CD4-positive, alpha-beta T cell (primary cell): ENCODE measurements around the gene FAM170B. TPM values are rescaled to one million over a fixed set of nuclear protein-coding genes. Genes with fewer than 3 reads are reported as not detected.

Source experiments
- ATAC-seq: fragments of 200-7000 bp; cut with Tn5 transposase; one replicate; pipeline ENCODE4 v1.10.0; 2022; ENCODE audit warnings: mild to moderate bottlenecking; ENCODE audit not compliant: poor library complexity
- CTCF ChIA-PET: fragments of 350-600 bp; sonication (Branson Sonifier 250); formaldehyde crosslinking; loops from one replicate; lab custom pipeline; 2021; ENCODE audit warnings: antibody characterized with exemption, inconsistent platforms; lab: Charles Lee
- POLR2A ChIA-PET: fragments of 350-600 bp; sonication (Branson Sonifier 250); formaldehyde crosslinking; loops from one replicate; lab custom pipeline; 2021; ENCODE audit warnings: antibody characterized with exemption, inconsistent platforms; lab: Charles Lee
- DNase-seq, 14 experiments: peaks; one replicate each; pipeline ENCODE4 v3.0.0-alpha.2; 2013 to 2020; ENCODE audit warnings: mixed read lengths in 2 of 14
- H3K27ac ChIP-seq, 2 donors: one replicate each; pipeline versions ENCODE4 v1.5.1 to v1.7.0; 2013; ENCODE audit warnings: low read length in 2 of 2, low read depth in 1 of 2, mild to moderate bottlenecking in 1 of 2
- H3K27me3 ChIP-seq, 2 experiments: 1 replicate in 1 of 2; 2 replicates in 1 of 2; pipeline versions ENCODE4 v1.6.1 to v1.7.0; 2013; ENCODE audit warnings: low read length in 2 of 2, control low read depth in 1 of 2, mild to moderate bottlenecking in 1 of 2, moderate library complexity in 1 of 2; ENCODE audit not compliant: insufficient read depth in 2 of 2, control insufficient read depth in 1 of 2
- H3K36me3 ChIP-seq: one replicate; pipeline ENCODE4 v1.6.1; 2013; ENCODE audit warnings: low read length, control low read depth; ENCODE audit not compliant: insufficient read depth
- H3K4me1 ChIP-seq: one replicate; pipeline ENCODE4 v1.6.1; 2013; ENCODE audit warnings: low read length, control low read depth; ENCODE audit not compliant: insufficient read depth
- H3K4me3 ChIP-seq: one replicate; pipeline ENCODE4 v1.5.1; 2013; ENCODE audit warnings: mild to moderate bottlenecking, low read length, moderate library complexity
- H3K9me3 ChIP-seq, 2 experiments: 1 replicate in 1 of 2; 2 replicates in 1 of 2; pipeline versions ENCODE4 v1.6.1 to v1.7.0; 2013; ENCODE audit warnings: low read length in 2 of 2, mild to moderate bottlenecking in 2 of 2, control low read depth in 1 of 2, moderate library complexity in 1 of 2; ENCODE audit not compliant: control insufficient read depth in 1 of 2, insufficient read depth in 1 of 2
- H3K27ac Mint-ChIP-seq: one replicate; pipeline ENCODE4 v1.8.0; 2020; ENCODE audit warnings: mixed read lengths
- H3K27me3 Mint-ChIP-seq: one replicate; pipeline ENCODE4 v1.8.0; 2021; ENCODE audit warnings: mixed read lengths
- H3K36me3 Mint-ChIP-seq: one replicate; pipeline ENCODE4 v1.8.0; 2021; ENCODE audit warnings: low read depth, mixed read lengths
- H3K4me1 Mint-ChIP-seq: one replicate; pipeline ENCODE4 v1.8.0; 2021; ENCODE audit warnings: low read depth, mixed read lengths
- H3K4me3 Mint-ChIP-seq: one replicate; pipeline ENCODE4 v1.8.0; 2020; ENCODE audit warnings: mild to moderate bottlenecking, mixed read lengths
- H3K9me3 Mint-ChIP-seq: one replicate; pipeline ENCODE4 v1.8.0; 2020; ENCODE audit warnings: mixed read lengths
- intact Hi-C, 2 experiments: fragments of 100-400 bp; cut with DNase I in 1 of 2; cut with micrococcal nuclease in 1 of 2; formaldehyde crosslinking; loops; one replicate each; pipeline versions ENCODE4 v1.15.1 to v1.9.0; 2023 to 2025; cut with DNase I, micrococcal nuclease
- total RNA-seq, 174 experiments: library from RNA in 2 of 174; stranded (reverse) in 2 of 174; gene quantifications; one replicate each; pipeline ENCODE4 v1.2.3 and lab custom pipeline; 2021 to 2026
- TF ChIP-seq, protein P1 (sequence below): fragments of 200-600 bp; IDR thresholded peaks from one replicate; pipeline ENCODE4 v1.8.0; 2022; ENCODE audit warnings: antibody characterized with exemption, mild to moderate bottlenecking

The FAM170B gene
- total RNA-seq, 2 experiments from 2014 or later = not detected

DNA sequence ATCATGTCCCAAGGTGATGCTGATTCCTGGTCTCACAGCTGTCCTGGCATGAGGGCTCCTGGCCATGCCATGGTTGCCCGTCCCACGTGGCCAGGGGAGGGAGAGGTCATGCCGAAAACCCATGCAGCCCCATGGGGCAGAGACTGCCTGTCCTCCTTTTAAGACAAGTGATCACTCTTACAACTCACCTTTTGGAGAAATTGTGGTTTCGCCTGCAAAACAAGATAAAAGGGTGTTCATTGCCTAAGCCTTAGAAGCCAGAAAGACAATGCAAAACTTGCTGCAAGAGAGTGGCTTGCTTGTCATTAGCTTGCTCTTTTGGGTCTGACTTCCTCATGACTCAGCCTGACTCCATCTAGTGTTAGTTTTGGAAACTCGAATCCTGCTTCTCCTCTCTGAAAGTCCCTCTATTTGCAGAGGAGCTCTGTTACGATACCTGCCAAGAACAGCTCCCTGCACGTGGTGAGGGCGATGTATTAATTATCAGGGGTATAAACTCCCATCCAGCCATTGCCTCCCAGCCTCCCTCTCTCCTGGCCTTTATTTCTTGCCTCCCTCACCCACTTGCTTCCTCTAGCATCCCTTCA lies 27.7 kb upstream of the FAM170B start:
- Mint-ChIP-seq H3K27me3 (no peaks in the 10 kb centered on the region), H3K27ac (no peak overlapping the region), H3K9me3 (no peaks in the 10 kb centered on the region), H3K4me3 (no peak overlapping the region), H3K4me1 (peaks cover 7% of the 10 kb centered on the region), H3K36me3 (no peaks in the 10 kb centered on the region)
- H3K4me3 ChIP-seq = no peak overlapping the region
- DNase-seq = no peak
- no peak for ATAC-seq
- no peaks in the 10 kb centered on the region for H3K9me3 ChIP-seq
- no peak overlapping the region for H3K27ac ChIP-seq
- ChIA-PET CTCF (no interaction called here), POLR2A (no interaction called here)
- TF ChIP-seq, protein P1, sequence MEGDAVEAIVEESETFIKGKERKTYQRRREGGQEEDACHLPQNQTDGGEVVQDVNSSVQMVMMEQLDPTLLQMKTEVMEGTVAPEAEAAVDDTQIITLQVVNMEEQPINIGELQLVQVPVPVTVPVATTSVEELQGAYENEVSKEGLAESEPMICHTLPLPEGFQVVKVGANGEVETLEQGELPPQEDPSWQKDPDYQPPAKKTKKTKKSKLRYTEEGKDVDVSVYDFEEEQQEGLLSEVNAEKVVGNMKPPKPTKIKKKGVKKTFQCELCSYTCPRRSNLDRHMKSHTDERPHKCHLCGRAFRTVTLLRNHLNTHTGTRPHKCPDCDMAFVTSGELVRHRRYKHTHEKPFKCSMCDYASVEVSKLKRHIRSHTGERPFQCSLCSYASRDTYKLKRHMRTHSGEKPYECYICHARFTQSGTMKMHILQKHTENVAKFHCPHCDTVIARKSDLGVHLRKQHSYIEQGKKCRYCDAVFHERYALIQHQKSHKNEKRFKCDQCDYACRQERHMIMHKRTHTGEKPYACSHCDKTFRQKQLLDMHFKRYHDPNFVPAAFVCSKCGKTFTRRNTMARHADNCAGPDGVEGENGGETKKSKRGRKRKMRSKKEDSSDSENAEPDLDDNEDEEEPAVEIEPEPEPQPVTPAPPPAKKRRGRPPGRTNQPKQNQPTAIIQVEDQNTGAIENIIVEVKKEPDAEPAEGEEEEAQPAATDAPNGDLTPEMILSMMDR = no peak
- intact Hi-C loops = loop anchor here in 1 of 2 experiments (10.0 kb wide), 2 partner anchors 177 to 797 kb away; no protein-coding TSS in a partner anchor
- no peaks in the 10 kb centered on the region for H3K27me3 ChIP-seq
- no peaks in the 10 kb centered on the region for H3K36me3 ChIP-seq
- H3K4me1 ChIP-seq = peaks cover 2% of the 10 kb centered on the region

DNA sequence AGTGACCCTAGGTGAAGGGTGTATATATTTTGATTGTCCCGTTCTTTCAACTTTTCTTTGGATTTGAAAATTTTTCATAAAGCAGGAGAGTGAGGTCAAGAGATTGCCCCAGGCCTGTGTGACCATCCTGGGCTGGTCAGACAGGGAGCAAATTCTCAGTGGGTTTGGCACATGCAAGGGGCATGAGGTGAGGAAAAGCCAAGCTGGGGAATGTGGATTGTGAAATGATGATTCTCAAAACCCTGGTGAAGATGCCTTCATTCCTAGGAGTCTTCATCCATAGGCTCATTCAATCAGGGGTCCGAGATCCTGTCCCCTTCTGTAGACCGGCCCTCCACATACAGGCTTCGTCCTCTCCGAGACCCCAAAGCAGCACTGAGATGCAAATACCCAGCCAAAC lies 27.0 kb upstream of the FAM170B start:
- ATAC-seq = no peak
- DNase-seq = no peak
- no peak overlapping the region for H3K4me3 Mint-ChIP-seq
- H3K9me3 ChIP-seq = no peaks in the 10 kb centered on the region
- no peaks in the 10 kb centered on the region for H3K36me3 Mint-ChIP-seq
- H3K4me1 ChIP-seq = peaks cover 2% of the 10 kb centered on the region
- no peak overlapping the region for H3K27ac ChIP-seq
- no peaks in the 10 kb centered on the region for H3K9me3 Mint-ChIP-seq
- TF ChIP-seq, protein P1 = no peak
- H3K4me1 Mint-ChIP-seq = peaks cover 7% of the 10 kb centered on the region
- intact Hi-C loops = loop anchor here in 1 of 2 experiments (10.0 kb wide), 2 partner anchors 176 to 796 kb away; no protein-coding TSS in a partner anchor
- no peak overlapping the region for H3K27ac Mint-ChIP-seq
- H3K27me3 Mint-ChIP-seq = no peaks in the 10 kb centered on the region
- no peaks in the 10 kb centered on the region for H3K36me3 ChIP-seq
- ChIA-PET CTCF (no interaction called here), POLR2A (no interaction called here)
- no peaks in the 10 kb centered on the region for H3K27me3 ChIP-seq
- H3K4me3 ChIP-seq = no peak overlapping the region

DNA sequence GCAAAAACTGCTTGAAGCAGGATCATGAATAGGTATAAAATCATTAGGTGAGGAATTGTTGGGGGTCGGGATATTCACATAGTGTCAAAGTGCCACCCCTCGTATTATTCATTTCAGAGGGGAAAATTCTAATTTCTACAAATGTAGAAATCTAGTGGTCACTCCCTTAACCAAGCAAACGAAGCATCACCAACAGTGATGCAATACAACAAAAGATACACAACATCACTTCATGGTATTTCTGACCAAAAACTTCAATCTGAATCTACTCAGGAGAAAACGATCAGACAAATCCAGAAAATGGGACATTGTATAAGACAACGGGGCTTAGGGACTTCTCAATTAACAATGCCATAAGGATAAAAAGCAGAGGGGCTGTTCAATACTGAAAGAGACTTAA lies 26.3 kb upstream of the FAM170B start:
- Mint-ChIP-seq H3K9me3 (no peaks in the 10 kb centered on the region), H3K27me3 (no peaks in the 10 kb centered on the region), H3K4me3 (no peak overlapping the region), H3K36me3 (no peaks in the 10 kb centered on the region), H3K4me1 (peaks cover 7% of the 10 kb centered on the region), H3K27ac (no peak overlapping the region)
- Histone ChIP-seq H3K4me3 (no peak overlapping the region), H3K4me1 (peaks cover 2% of the 10 kb centered on the region), H3K9me3 (no peaks in the 10 kb centered on the region), H3K36me3 (no peaks in the 10 kb centered on the region), H3K27ac (no peak overlapping the region), H3K27me3 (no peaks in the 10 kb centered on the region)
- TF ChIP-seq, protein P1 = no peak
- intact Hi-C loops = loop anchor here in 1 of 2 experiments (10.0 kb wide), 2 partner anchors 175 to 795 kb away; no protein-coding TSS in a partner anchor
- ATAC-seq (no peak), DNase-seq (no peak)
- CTCF ChIA-PET = no interaction called here
- POLR2A ChIA-PET = no interaction called here
